UCSD-AML1 (cell line): Measurements from ENCODE around the gene SLC16A1.
"Not testable (repeated sequence)": the region's sequence is repeated elsewhere in the genome, so short reads cannot be mapped to it uniquely, and the experiment has no call there.

Experiments
- DNase-seq: peaks from one replicate; lab custom pipeline; 2025; ENCODE audit not compliant: unreplicated experiment; lab: John Stamatoyannopoulos, UW

Gene SLC16A1

GRCh38 chr1:112971006-112971405, 15.0 kb upstream of the SLC16A1 start:
- DNase-seq, result no peak

- DNase-seq, result no peak
Measured at GRCh38 chr1:112964347-112964746, 8.4 kb upstream of the SLC16A1 start.

DNA sequence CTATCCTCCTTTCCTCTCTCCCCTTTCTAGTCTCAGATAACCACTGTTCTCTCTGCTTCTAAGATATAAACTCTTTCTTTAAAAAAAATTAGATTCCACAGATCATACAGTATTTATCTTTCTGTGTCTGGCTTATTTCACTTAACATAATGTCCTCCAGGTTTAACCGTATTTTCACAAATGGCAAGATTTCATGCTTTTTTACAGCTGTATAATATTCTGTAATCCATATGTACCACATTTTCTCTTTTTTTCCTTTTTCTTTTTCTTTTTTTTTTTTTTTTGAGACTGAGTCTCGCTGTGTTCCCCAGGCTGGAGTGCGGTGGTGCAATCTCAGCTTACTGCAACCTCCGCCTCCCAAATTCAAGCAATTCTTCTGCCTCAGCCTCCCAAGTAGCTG, 5.1 kb upstream of the SLC16A1 start:
- no peak for DNase-seq

- DNase-seq, result no peak
Measured at GRCh38 chr1:112960384-112960783, 4.4 kb upstream of the SLC16A1 start.

- not testable (repeated sequence) for DNase-seq
Measured at GRCh38 chr1:112958236-112958635, 2.2 kb upstream of the SLC16A1 start.

- peak; percentile 37 for DNase-seq
Measured at GRCh38 chr1:112957133-112957812, 1.3 kb upstream of the SLC16A1 start.

DNA sequence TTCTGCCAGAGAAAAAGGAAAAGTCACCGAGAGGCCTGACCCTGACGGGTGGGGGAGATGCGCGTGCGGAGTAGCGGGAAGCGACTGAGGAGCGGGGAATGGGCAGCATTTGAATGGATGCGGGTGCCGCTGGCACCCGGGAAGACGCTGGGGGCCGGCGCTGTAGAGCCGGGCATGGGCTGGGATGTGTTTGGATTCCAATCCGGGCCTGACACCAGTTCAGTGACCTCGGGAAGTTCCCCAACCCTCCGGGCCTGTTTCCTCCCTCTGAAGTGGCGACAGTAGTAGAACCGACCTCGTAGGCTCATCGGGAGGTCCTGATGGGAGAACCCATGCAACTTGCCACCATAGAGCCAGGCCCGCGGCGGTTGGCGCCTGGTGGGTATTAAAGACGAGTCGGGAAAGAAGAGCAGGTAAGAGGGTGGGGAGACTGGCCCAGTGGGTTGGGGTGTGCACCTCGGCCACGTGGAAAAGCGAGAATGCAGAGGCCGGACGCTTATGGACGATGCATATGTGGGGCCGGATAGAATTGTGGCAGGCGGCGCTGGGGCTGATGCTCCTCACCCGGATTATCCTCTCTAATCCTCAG, 642 bp upstream of the SLC16A1 start:
- no peak for DNase-seq

DNA sequence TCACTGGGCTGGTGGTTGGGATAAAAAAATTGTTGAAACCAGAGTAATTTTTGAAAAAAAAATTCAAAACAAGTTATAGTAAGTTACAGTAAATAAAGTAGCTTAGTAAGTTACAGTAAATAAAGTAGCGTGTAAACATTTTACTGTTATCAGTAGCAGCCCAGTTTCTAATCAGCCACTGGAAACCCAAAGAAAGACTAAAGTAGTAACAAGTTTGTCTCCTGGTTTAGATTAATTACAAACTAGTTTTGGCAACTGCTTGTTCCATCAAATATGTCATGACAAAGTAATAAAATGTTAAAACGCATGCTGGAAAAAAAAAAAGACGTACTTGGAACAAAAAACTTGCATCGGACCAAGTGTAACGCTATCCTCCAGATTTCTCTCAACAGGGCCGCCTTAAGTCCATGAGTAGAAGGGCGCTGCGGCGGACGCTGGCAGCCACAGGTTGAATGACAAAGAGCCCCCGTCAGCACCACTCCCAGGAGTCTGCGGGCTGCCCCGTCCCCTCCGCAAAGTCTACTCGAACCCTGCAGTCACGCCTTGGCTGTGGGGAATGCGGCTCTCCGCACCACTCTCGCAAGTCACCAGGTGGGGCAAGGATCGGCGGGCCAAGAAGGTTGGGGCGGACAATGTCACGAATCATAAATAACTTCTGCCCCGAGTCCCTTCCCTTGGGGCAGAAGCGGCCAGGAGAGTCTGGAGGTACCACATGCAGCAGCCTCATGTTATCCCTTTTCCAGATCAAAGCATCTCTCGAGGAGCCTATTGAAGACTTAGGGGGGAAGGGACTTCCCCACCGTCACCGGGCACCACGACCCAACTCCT, 837 bp downstream of the SLC16A1 start:
- DNase-seq, result peak; percentile 77

GRCh38 chr1:112954017-112954650, 1.9 kb downstream of the SLC16A1 start:
- no peak for DNase-seq

GRCh38 chr1:112950426-112950825, 5.6 kb downstream of the SLC16A1 start:
- no peak for DNase-seq

DNA sequence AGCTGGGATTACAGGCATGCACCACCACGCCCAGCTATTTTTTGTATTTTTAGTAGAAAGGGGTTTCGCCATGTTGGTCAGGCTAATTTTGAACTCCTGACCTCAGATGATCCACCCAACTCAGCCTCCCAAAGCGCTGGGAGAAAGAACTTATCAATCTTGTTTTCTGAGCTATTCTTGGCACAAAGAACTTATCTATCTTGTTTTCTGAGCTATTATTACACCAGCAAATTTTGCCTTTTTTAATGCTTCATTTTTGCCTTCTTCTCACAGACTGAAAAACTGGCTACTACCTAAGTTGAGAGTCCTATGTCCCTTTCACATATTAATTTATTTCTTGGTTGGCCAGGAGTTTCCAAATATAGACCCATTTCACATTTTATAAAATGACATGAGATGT, 9.3 kb downstream of the SLC16A1 start:
- DNase-seq, result no peak

GRCh38 chr1:112939810-112940209, 16.2 kb downstream of the SLC16A1 start:
- DNase-seq, result no peak

- DNase-seq, result no peak
Measured at GRCh38 chr1:112938210-112938609, 17.8 kb downstream of the SLC16A1 start.

DNA sequence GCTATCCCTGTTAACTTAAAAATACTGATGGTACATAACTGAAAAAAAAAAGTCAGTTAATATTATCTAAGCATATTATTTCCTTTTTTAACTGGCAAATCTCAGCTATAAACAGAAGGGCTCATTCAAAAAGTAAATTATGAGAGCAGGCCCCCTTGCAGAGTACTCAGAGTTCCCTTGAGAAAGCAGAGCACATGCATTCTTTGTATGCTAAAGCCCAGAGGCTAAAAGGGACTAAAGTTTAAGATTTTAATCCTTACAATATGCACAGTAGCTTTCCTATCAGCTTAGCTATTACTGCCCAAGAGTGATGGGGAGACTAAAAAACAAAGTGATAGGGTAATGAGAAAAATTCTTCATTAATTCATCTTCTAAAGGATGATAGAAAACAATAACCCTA, 18.5 kb downstream of the SLC16A1 start:
- no peak for DNase-seq

DNA sequence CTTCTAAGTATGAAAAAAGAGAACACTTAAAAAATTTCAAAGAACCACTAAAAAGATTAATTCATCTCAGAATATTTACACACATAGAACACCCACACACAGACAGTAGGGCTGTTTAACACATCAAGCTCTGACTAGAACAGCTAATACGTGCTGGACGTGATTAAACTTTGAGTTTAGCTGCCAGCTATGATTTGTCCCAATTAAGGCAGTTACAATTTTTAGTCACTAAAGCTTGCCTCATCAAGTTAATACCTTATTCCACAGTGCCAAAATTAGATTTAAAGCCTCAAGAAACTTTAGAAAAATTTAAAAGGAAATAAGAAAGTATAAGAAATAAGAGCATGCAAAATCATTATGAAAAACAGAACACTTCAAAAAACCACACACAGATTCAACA, 18.9 kb downstream of the SLC16A1 start:
- DNase-seq, result no peak

DNA sequence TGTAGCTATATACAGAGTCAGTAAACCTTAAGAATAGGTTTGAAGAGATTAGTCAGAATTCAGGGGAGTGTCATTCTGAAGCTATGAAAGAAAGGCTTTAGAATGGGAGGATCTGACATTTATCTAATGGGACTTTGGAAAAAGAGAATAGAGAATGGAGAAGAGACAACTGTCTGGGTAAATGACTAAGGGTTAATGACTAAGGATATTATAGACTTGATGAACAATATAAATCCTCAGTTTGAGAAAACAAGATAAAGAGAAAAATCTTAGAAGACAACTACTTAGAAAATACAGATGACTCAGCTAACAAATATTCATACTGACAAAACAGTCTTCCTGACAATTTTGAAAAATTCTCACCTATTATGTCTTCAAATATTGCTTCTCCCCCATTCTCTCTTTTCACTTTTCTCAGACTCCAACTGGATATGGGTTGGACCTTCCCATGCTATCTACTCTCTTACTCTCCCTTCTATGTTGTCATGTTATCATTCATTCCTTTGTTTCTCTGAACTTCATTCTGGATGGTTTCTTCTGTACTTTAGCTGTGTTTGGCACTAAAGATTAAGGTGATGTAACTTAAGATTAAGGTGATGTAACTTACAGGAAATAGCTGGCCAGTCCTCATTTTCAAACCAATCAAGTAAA, 20.4 kb downstream of the SLC16A1 start:
- no peak for DNase-seq

GRCh38 chr1:112934577-112934976, 21.4 kb downstream of the SLC16A1 start:
- DNase-seq, result no peak

DNA sequence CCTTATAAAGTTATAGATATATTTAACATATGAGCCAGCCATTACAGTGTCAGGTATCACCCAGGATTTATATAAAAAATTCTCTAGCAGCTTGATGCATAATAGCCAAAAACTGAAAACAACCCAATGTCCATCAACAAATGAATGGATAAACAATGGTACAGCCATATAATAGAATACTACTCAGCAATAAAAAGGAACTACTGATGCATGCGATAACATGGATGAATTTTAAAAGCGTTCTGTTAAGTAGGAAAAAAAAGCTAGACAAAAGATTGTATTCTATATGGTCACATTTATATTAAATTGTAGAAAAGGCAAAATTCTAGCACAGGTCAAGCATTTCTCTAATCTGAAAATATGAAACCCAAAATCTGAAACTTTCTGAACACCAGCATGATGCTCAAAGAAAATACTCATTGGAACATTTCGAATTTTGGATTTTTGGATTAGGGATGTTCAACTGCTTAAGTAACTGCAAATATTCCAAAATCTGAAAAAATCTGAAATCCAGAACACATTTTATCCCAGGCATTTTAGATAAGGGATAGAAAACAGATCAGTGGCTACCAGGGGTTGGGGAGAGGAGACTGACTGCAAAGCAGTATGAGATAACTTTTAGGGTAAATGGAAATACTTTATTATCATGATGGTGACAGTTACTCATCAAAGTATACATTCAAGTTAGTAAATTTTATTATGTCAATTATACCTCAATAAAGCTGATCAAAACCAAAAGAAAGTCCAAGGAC, 22.0 kb downstream of the SLC16A1 start:
- DNase-seq, result no peak

GRCh38 chr1:112929979-112930378, 26.0 kb downstream of the SLC16A1 start:
- DNase-seq, result no peak

GRCh38 chr1:112927462-112927990, 28.5 kb downstream of the SLC16A1 start:
- no peak for DNase-seq
